NCI-H187 (cell line): Measurements from ENCODE around the gene HTT.

ENCODE experiments used
- DNase-seq, 2 experiments: peaks; one replicate each; lab custom pipeline; 2025; lab: John Stamatoyannopoulos, UW

The HTT gene

GRCh38 chr4:3200423-3201090 is 126.1 kb downstream of the HTT start:
- no peak for DNase-seq

- DNase-seq = no peak
Observed at GRCh38 chr4:3201718-3202702, 127.5 kb downstream of the HTT start.

- no peak for DNase-seq
Observed at GRCh38 chr4:3202836-3203820, 128.6 kb downstream of the HTT start.

- DNase-seq = no peak
Observed at GRCh38 chr4:3203971-3204431, 129.5 kb downstream of the HTT start.

GRCh38 chr4:3205995-3206394 is 131.5 kb downstream of the HTT start:
- DNase-seq = no peak

- no peak for DNase-seq
Observed at GRCh38 chr4:3206439-3207100, 132.1 kb downstream of the HTT start.

GRCh38 chr4:3207531-3208037 is 133.1 kb downstream of the HTT start:
- DNase-seq = no peak

- no peak for DNase-seq
Observed at GRCh38 chr4:3208826-3209225, 134.3 kb downstream of the HTT start.

- DNase-seq = no peak
Observed at GRCh38 chr4:3209551-3210325, 135.3 kb downstream of the HTT start.

- DNase-seq = no peak
Observed at GRCh38 chr4:3210467-3210866, 136.0 kb downstream of the HTT start.

- no peak for DNase-seq
Observed at GRCh38 chr4:3211866-3212265, 137.4 kb downstream of the HTT start.

GRCh38 chr4:3212391-3213105 is 138.1 kb downstream of the HTT start:
- no peak for DNase-seq

- DNase-seq = no peak
Observed at GRCh38 chr4:3213106-3213425, 138.6 kb downstream of the HTT start.

- DNase-seq = no peak
Observed at GRCh38 chr4:3213661-3214250, 139.3 kb downstream of the HTT start.

- DNase-seq = no peak
Observed at GRCh38 chr4:3215256-3215655, 140.8 kb downstream of the HTT start.

GRCh38 chr4:3215733-3216132 is 141.3 kb downstream of the HTT start:
- no peak for DNase-seq

GRCh38 chr4:3217266-3217665 is 142.8 kb downstream of the HTT start:
- DNase-seq = no peak

GRCh38 chr4:3217771-3218170 is 143.3 kb downstream of the HTT start:
- no peak for DNase-seq
